Motor neuron (in vitro differentiated cells): ENCODE measurements around the gene MMP24OS. TPM values are rescaled to one million over a fixed set of nuclear protein-coding genes. Genes with fewer than 3 reads are reported as not detected.

Experiments
- ATAC-seq, 8 experiments: fragments of 200-7000 bp; cut with Tn5 transposase; replicated peaks in 6 of 8; 2 replicates each; pipeline ENCODE4 v1.8.0; 2021; ENCODE audit warnings: mild to moderate bottlenecking in 8 of 8, moderate library complexity in 8 of 8
- H3K27ac ChIP-seq, 2 donors: fragments of 250-450 bp; sonication (Bioruptor Pico); 2 replicates each; pipeline ENCODE4 v1.9.0; 2021; ENCODE audit warnings: antibody characterized with exemption in 2 of 2, mild to moderate bottlenecking in 2 of 2, moderate library complexity in 1 of 2
- H3K4me1 ChIP-seq, 2 donors: fragments of 250-450 bp; sonication (Bioruptor Pico); replicated peaks in 1 of 2; 2 replicates each; pipeline ENCODE4 v1.6.1; 2021; ENCODE audit warnings: antibody characterized with exemption in 2 of 2, mild to moderate bottlenecking in 2 of 2, moderate library complexity in 1 of 2
- H3K4me3 ChIP-seq, 5 donors: fragments of 250-450 bp; sonication (Bioruptor Pico); 2 replicates each; pipeline ENCODE4 v1.9.0; 2021; ENCODE audit warnings: antibody characterized with exemption in 5 of 5, mild to moderate bottlenecking in 5 of 5, moderate library complexity in 4 of 5
- WGBS, 10 experiments: fragments of 450-650 bp; shearing (Covaris generic); methylation state at CpG; one replicate each; pipeline ENCODE4 v1.0.0; 2022; 5-methylcytosine and 5-hydroxymethylcytosine counted together
- in situ Hi-C, 9 experiments: fragments of 400-800 bp; cut with MboI; loops; one replicate each; pipeline ENCODE4 v1.15.0; 2021; ENCODE audit warnings: low sequenced_read_pairs in 9 of 9, low pct_unique_long_range_greater_than_20kb in 2 of 9; ENCODE audit not compliant: unreplicated experiment in 9 of 9
- total RNA-seq, 8 experiments: library from RNA; unstranded; fragments of 300-600 nt; gene quantifications; 2 replicates each; pipeline versions ENCODE4 v1.2.3 to v1.2.4, GENCODE V29; 2022

Gene MMP24OS
- total RNA-seq, result 10 to 100 TPM; 16.3 to 29.1 (median 19.7) TPM

DNA sequence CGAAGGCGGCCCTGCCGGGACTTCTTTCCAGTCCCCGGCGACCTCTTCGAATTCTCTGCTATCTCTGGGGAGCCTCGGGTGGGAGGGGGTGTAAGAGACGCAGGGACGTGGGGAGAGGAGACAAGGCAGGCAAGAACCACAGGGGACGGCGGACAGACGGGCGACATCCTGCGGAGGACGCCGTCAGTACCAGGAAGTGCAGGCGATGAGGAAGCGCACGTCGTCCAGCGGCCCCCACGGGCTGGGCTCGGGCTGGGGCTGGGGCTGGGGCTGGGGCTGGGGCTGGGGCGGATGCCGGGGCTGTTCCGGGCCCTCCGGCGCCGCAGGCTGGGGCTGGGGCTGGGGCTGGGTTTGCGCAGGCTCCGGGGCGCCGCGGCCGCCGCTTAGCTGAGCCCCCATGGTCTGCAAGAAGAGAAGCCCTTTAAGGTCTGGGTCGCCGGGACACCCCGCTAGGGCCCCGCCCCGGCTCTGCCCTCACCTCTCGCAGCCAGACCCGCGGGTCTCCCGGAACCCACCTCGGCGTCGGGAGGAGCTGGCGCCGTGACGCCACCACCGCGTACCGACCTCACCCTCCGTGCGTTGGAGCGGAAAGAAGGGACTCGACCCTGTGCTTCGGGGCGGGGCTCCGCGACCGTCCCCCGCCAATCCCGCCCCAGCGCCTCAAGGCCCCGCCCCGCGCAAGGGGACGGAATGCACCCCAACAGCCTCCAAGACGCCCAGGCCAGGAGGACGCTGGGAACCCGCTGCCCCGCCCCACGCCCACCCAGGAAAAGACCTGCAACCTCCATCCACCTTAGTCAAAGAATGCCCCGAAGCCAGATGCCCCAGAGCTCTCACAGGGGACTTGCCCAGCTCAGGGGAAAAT lies at the start of gene MMP24OS:
TSS of gene MMP24OS (minus strand) at position 592 of the 865 bp plus-strand sequence. CDS start at position 399, 193 bp downstream.
- H3K4me3 ChIP-seq, result peak within 1 kb of the TSS; percentile 55 to 90 (median 71)
- in situ Hi-C loops, result no loop called here
- H3K4me1 ChIP-seq, result peaks cover 12 to 16% of the 10 kb centered on the region in 2 donors
- 0 to 8% (median 4%) methylated on average over 1 to 5 of the region's 76 CpGs; no CpG with 5 or more reads in 6 of the 10 experiments for WGBS, 10 experiments
- peak; percentile 83 to 93 (median 90) for ATAC-seq
- peak within 1 kb of the TSS; percentile 92 to 97 for H3K27ac ChIP-seq

DNA sequence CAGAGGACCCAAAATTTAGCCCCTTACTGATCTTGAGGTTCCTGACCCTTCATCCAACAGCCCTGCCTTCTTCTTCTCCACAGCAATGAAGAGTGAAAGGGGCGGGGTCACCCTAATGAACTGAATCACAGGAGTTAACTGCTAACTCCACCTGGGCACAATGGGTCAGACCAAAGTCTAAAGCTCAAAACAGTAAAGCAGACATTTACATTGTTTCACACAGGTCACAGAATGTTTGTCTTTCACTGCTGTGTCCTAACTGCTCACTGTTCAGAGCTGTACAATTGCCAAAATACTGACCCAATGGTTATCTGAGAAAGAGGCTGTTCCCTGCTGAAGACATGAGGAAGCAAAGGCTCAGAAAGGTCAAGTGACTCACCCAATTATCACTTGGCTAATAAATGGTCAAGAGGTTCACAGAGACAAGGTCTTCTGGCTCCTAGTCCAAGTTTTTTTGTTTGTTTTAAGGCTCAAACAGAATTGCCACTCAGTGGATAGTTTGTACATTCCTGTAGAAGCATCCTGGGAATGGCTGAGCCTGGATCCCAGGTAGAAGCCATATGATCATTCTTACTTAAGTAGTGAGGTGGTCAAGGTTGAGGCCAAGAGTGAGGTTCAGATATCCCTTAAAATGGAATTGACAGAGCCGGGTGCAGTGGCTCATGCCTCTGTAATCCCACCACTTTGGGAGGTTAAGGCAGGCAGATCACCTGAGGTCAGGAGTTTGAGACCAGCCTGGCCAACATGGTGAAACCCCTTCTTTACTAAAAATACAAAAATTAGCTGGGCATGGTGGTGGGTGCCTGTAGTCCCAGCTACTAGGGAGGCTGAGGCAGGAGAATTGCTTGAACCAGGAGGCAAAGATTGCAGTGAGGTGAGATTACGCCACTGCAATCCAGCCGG lies 49.4 kb upstream of the MMP24OS start:
- Histone ChIP-seq H3K4me1 (peaks cover 0 to 13% of the 10 kb centered on the region in 2 donors), H3K27ac (no peak overlapping the region), H3K4me3 (no peak overlapping the region)
- ATAC-seq, result peak in 1 of 8 experiments; percentile 12
- in situ Hi-C loops, result no loop called here
- 78 to 100% (median 98%) methylated on average over 1 to 4 of the region's 4 CpGs; no CpG with 5 or more reads in 2 of the 10 experiments for WGBS, 10 experiments

DNA sequence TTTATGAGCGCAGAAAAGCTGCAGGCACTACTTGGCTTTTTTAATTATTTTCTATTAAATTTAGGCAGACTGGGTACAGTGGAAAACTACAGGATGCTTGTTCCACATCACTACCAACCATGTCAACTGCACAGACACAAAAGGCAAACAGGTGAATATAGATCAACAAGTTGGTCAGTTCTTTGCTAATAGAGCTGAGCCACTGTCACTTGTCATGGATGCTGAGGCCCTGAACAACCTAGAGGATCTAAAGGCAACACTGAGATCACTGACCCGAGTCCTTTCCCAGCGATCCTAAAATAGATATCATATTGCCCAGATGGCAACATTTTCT lies 48.8 kb upstream of the MMP24OS start:
- H3K4me1 ChIP-seq, result peaks cover 0 to 13% of the 10 kb centered on the region in 2 donors
- H3K27ac ChIP-seq, result no peak overlapping the region
- in situ Hi-C loops, result no loop called here
- 75 to 100% (median 84%) methylated on average over 1 to 3 of the region's 3 CpGs; no CpG with 5 or more reads in 4 of the 10 experiments for WGBS, 10 experiments
- H3K4me3 ChIP-seq, result no peak overlapping the region
- ATAC-seq, result no peak

DNA sequence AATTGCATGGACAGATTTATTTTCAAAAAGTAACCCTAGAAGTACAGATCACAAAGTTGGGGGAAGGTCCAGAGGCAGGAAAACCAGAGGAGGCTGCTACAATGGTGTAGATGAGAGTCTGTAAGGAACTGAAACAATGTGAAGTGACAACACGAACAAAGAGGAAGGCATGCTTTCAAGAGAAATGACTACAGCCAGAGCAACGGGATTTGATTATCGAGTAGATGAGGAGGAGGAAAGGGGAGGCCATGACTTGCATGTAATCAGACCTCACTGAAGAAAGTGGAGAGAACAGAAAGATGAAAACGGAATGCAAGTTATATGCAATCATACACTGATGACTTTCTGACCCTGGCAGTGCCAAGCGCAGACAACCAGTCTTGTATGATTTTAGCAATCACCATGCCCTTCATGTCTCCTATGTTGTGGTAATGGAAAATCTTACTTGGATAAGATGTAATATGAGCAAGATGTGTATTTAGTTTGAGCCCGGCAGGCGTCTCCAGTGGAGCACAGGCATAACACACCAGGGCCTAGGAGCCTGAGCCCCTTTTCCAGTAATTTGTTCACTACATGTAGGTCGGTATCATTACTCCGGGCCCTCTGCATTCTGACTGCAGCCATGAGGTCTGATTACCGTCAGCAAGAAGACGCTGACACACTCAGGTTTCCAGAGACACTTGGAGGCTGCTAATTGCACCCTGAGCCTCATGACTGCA lies 48.3 kb upstream of the MMP24OS start:
- Histone ChIP-seq H3K4me3 (no peak overlapping the region), H3K27ac (peak overlapping the region; percentile 15 to 27), H3K4me1 (peaks cover 0 to 13% of the 10 kb centered on the region in 2 donors)
- peak in 5 of 8 experiments; percentile 27 to 89 (median 72) for ATAC-seq
- in situ Hi-C loops, result no loop called here
- 18 to 93% (median 72%) methylated on average over 2 to 7 of the region's 11 CpGs; no CpG with 5 or more reads in 2 of the 10 experiments for WGBS, 10 experiments

DNA sequence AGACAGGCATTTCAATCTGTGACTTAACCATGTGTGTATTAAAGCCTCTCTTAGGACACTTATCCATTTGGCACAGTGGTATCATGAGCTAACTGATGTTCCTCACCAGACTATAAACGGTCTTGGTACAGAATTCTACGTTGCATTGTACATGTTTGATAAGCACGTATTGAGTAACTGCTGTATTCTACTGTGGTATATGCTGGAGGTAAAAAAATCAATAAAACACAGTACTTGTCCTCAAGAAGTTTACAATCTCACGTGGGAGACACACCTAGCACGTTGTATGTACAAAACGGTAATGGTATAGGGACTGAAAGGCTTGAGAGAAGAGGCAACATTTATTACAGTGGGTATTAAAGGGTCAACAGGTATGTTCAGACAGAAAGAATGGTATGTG lies 47.5 kb upstream of the MMP24OS start:
- 82 to 100% (median 93%) methylated on average over 1 to 6 of the region's 6 CpGs; no CpG with 5 or more reads in 1 of the 10 experiments for WGBS, 10 experiments
- H3K4me3 ChIP-seq, result no peak overlapping the region
- peaks cover 5 to 19% of the 10 kb centered on the region in 2 donors for H3K4me1 ChIP-seq
- in situ Hi-C loops, result no loop called here
- no peak for ATAC-seq
- peak overlapping the region in 1 of 2 donors; percentile 27 for H3K27ac ChIP-seq

DNA sequence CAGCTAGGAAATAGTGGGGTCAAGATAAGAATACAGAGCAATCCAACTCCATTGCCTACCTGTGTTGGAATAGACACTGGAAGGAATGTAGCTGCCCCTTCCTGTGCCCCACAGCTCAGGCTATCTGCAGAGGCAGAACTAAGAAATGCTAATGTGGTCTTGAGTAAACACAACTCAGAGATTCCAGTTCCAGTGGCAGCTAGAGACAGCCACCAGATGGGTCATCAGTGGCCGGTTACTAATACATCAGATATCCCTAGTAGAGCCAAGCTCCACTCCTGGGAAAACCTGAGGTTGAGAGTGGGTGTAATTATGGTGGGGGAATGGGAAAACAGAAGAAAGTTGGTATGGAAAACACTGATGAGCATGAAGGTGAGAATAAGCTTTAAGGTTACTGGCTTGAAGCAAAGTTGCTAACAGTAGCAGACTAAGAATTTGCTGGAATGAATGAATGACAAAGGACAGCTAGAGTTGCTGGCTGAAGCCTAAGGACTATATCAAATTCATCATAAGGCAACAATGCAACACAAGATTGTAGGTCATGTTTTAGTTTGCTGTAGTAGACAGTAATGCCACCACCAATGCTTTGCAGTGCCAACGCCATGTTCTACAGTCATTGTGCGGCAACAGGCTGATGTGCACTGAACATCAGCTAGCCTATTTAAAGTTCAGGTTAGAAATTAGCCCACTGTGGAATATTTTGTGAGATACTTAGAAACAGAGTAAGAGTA lies 42.6 kb upstream of the MMP24OS start:
- WGBS, 10 experiments, result 50 to 100% (median 73%) methylated on average over 1 to 3 of the region's 3 CpGs; no CpG with 5 or more reads in 1 of the 10 experiments
- ATAC-seq, result peak; percentile 51 to 74 (median 60)
- no peak overlapping the region for H3K27ac ChIP-seq
- H3K4me1 ChIP-seq, result peaks cover 21 to 26% of the 10 kb centered on the region in 2 donors
- in situ Hi-C loops, result loop anchor here in 3 of 9 experiments (25.0 kb wide), 1 partner anchor 117 kb away; the partner anchor contains the start of gene GDF5 (in 3 of the 3)
- H3K4me3 ChIP-seq, result no peak overlapping the region

DNA sequence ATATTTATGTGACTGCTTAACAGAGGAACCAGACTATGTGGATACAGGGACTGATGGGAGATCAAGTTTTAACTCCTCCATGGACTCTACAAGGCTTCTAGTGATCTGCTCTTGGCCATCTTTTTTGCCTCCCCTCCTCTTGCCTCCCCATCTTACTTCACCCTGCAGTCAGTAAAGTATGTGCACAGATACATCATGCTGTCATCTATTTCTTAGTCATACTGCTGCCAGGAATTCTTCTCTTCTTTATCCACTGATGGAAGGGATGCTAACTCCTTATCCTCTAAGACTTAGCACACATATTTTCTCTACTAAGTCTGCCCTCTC lies 41.9 kb upstream of the MMP24OS start:
- peaks cover 21 to 24% of the 10 kb centered on the region in 2 donors for H3K4me1 ChIP-seq
- peak overlapping the region in 1 of 2 donors; percentile 39 for H3K27ac ChIP-seq
- H3K4me3 ChIP-seq, result no peak overlapping the region
- peak in 7 of 8 experiments; percentile 35 to 68 (median 41) for ATAC-seq
- in situ Hi-C loops, result loop anchor here in 3 of 9 experiments (25.0 kb wide), 1 partner anchor 117 kb away; the partner anchor contains the start of gene GDF5 (in 3 of the 3)

DNA sequence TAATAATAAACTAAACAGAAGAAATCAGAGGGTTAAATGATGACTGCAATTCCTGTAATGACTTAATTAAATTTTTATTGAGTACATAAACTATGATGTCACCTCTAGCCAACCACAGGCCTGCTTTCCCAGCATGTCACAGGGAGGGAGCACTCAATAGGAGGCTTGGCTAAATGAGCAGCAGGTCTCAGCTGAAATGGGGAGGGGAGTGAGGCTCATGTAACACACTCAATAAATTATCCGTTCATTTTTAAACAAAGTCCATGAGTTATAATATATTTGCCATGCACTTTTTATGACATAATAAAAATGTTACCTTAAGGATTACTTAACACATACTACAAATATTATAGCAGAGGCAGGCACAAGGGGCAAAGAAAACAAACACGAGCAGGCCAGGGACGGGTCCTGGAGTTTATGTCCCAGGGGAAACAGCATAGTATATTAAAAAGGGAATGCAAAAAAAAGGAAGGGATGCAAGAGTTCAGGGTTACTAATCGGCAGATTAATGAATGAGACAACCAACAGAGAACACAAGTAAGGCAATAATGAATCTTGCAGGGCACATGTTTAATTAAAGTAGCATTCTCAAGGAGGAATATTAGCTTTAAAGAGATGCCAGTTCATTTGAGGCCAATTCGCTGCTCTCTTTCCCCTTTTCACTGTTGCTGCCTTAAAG lies 41.4 kb upstream of the MMP24OS start:
- ATAC-seq, result peak; percentile 37 to 81 (median 64)
- Histone ChIP-seq H3K27ac (peak overlapping the region in 1 of 2 donors; percentile 39), H3K4me1 (peaks cover 21 to 24% of the 10 kb centered on the region in 2 donors), H3K4me3 (no peak overlapping the region)
- 16 to 78% (median 58%) methylated on average over 1 to 5 of the region's 5 CpGs for WGBS, 10 experiments
- in situ Hi-C loops, result loop anchor here in 3 of 9 experiments (25.0 kb wide), 1 partner anchor 118 kb away; the partner anchor contains the start of gene GDF5 (in 3 of the 3)

DNA sequence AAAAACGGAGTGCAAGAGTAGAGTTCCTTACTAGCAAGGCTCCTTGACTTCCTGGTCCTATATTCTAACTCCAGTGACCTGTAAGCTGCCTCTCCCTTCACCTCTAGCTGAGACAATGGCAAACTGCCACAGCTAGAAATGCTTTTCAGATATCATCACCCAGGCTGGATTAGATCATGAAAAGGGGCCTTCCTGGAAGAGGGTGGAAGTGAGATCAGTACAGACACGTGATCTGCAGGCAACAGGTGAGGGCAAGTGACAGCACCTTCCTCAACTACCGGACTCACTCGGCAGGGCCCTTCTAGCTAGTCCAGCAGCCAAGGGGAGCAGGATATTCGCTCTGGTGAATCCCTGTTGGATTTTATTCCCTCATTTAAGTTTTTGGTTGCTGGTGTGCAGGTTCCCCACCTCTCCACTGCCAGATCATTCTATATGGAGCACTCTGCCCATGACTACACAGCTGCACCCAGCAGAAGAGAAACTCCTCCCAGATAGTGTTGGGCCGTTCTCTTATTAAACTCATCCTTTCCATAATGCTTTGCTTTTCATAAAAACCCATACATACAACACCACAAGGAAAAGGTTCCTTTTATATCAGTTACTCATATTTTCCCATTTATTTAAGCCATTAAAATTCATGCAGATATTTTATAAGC lies 40.7 kb upstream of the MMP24OS start:
- Histone ChIP-seq H3K27ac (no peak overlapping the region), H3K4me1 (peaks cover 21 to 24% of the 10 kb centered on the region in 2 donors), H3K4me3 (no peak overlapping the region)
- WGBS, 10 experiments, result 40 to 100% (median 80%) methylated on average over 1 to 6 of the region's 6 CpGs; no CpG with 5 or more reads in 2 of the 10 experiments
- in situ Hi-C loops, result loop anchor here in 3 of 9 experiments (25.0 kb wide), 1 partner anchor 119 kb away; the partner anchor contains the start of gene GDF5 (in 3 of the 3)
- peak; percentile 42 to 77 (median 66) for ATAC-seq

DNA sequence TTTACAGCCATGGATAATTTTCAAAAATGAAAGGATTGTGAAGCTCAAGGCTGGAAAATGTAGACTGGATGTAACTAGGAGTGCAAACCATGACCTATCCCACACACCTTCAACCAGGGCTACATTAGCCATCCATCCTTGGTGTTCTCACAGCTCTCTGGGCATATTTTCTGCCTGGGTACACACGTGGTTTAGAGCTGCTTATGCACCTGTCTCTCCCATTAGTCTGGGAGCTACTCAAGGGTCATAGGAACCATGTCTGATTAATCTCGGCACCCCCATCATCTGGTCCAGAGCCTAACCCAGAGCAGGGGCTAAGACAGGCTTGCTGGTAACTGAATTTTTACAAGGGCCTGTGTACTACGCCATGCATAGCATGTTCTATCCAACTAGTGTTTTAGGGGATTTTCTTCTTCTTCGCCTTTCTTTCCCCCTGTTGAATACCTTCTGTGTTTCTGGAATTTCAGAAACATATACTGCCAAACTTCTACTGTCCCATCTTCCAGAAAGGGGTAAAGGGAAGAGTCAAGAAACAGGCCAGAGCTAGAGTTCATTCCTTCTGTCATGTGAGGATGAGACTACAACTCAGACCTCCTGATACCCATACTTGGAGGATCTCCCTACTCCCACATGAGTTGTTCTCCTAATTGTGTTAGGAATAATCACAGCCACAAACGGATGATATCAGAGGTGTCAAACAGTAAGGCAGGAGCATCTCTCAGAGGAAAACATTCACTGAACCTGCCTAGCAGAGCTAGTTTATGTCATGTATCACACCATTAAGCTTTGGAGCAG lies 39.7 kb upstream of the MMP24OS start:
- in situ Hi-C loops, result loop anchor here in 3 of 9 experiments (25.0 kb wide), 1 partner anchor 120 kb away; the partner anchor contains the start of gene GDF5 (in 3 of the 3)
- Histone ChIP-seq H3K4me1 (peaks cover 21 to 24% of the 10 kb centered on the region in 2 donors), H3K4me3 (no peak overlapping the region), H3K27ac (no peak overlapping the region)
- ATAC-seq, result peak in 2 of 8 experiments; percentile 11 to 12
- WGBS, 10 experiments, result 55 to 100% (median 87%) methylated on average over 2 to 5 of the region's 5 CpGs
